Measurements from ENCODE around the gene OR5K2. TPM values are rescaled to one million over a fixed set of nuclear protein-coding genes. Genes with fewer than 3 reads are reported as not detected.
A peak's percentile ranks its signal among the peaks of the same experiment; 100 is the strongest.

Gene OR5K2
- total RNA-seq: not detected

- DNase-seq (ENCODE audit: low spot score in 2 of 2): no peak
- no peak for ATAC-seq
- peaks cover 0 to 4% of the 10 kb centered on the region in 2 donors for H3K36me3 Mint-ChIP-seq
- H3K9me3 Mint-ChIP-seq: no peaks in the 10 kb centered on the region
- H3K27ac Mint-ChIP-seq: no peak within 1 kb of the TSS
These were observed at the start of gene OR5K2 for GRCh38 chr3:98497381-98497780. TSS of gene OR5K2 (plus strand) at chr3:98497681. CDS start at chr3:98497681, 0 bp downstream.

DNA sequence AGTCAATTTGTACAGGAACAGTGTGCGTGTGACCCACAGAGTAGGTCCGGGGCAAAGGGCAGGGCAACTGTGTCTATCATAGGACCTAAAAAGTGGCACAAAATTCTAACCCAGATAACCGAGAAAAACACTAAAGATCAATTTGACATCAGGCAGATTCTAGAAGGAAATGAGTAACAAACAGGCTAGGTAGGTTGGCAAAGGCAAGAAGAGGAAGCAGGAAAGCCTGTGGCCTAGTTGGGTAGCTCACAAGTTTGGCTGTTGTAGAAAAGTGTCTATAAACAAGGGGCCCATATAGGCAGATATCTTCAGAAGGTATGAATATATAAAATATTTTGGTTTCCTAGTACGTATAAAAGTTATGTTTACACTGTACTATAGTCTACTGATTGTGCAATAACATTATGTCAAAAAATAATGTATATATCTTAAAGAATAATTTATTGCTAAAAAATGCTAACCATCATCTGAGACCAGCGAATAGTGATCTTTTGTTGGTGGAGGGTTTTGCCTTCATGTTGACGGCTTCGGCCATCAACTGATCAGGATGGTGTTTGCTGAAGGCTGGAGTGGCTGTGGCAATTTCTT lies 47.8 kb upstream of the OR5K2 start:
- Mint-ChIP-seq H3K36me3 (peaks cover 0 to 5% of the 10 kb centered on the region in 2 donors), H3K27ac (no peak overlapping the region), H3K9me3 (peaks cover 4 to 8% of the 10 kb centered on the region in 2 donors)
- ATAC-seq (no peak), DNase-seq (ENCODE audit: low spot score in 2 of 2) (no peak)

DNA sequence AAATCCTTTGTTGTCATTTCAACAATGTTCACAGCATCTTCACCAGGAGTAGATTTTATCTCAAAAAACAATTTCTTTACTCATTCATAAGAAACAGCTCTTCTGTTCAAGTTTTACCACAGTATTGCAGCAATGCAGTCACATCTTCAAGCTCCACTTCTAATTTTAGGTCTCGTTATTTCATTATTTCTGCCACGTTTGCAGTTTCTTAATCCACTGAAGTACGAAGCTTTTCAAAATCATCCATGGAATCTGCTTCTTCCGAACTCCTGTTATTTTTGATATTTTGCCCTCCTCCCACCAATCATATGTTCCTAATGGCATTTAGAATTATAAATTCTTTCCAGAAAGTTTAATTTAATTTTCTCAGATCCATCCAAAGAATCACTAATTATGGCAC lies 47.1 kb upstream of the OR5K2 start:
- ATAC-seq (no peak), DNase-seq (ENCODE audit: low spot score in 2 of 2) (no peak)
- H3K36me3 Mint-ChIP-seq: peaks cover 0 to 5% of the 10 kb centered on the region in 2 donors
- no peak overlapping the region for H3K27ac Mint-ChIP-seq
- H3K9me3 Mint-ChIP-seq: peaks cover 4 to 8% of the 10 kb centered on the region in 2 donors

DNA sequence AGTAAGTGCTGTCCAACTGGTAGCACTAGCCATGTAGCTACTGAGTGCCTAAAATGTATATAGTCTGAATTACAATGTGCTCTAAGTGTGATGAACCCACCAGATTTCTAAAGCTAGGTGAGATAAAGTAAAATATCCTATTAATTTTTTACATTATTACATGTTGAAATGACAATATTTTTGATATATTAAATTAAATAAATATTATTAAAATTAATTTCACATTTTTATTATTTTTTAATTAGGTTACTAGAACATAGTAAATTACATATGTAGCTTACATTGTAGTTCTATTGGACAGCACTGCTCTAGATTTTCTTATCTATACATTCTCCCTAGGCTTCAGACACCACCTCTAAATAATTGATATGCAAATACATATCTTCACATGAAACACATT lies 43.7 kb upstream of the OR5K2 start:
- no peak for ATAC-seq
- no peak for DNase-seq (ENCODE audit: low spot score in 2 of 2)
- Mint-ChIP-seq H3K27ac (no peak overlapping the region), H3K36me3 (no peaks in the 10 kb centered on the region), H3K9me3 (peaks cover 0 to 3% of the 10 kb centered on the region in 2 donors)

- Mint-ChIP-seq H3K36me3 (no peaks in the 10 kb centered on the region), H3K27ac (no peak overlapping the region), H3K9me3 (peaks cover 0 to 5% of the 10 kb centered on the region in 2 donors)
- DNase-seq (ENCODE audit: low spot score in 2 of 2) (no peak), ATAC-seq (no peak)
These were observed 42.6 kb upstream of the OR5K2 start for GRCh38 chr3:98454929-98455328.

GRCh38 chr3:98457543-98457942 lies 39.9 kb upstream of the OR5K2 start:
- no peak for DNase-seq (ENCODE audit: low spot score in 2 of 2)
- Mint-ChIP-seq H3K9me3 (peaks cover 5 to 6% of the 10 kb centered on the region in 2 donors), H3K27ac (no peak overlapping the region), H3K36me3 (no peaks in the 10 kb centered on the region)
- no peak for ATAC-seq

DNA sequence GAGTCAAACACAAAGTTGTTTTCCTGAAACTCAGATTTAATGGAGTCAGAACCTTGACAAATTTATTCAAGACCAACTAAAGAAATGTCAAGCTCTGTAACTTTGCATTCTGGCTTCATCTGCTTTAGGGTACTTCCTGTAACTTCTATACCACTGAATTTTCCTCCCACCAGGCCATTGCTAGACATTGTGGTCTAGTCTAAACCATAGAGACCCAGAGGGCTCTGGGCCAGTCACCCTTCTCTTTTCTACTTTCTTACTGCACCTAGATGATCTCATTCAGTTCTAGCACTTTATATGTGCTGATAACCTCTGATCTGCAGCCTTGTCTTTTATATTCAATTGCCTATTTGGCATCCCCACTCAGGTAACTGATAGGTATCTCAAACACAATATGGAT lies 37.3 kb upstream of the OR5K2 start:
- Mint-ChIP-seq H3K9me3 (peaks cover 5 to 6% of the 10 kb centered on the region in 2 donors), H3K27ac (no peak overlapping the region), H3K36me3 (no peaks in the 10 kb centered on the region)
- DNase-seq (ENCODE audit: low spot score in 2 of 2): no peak
- ATAC-seq: no peak

DNA sequence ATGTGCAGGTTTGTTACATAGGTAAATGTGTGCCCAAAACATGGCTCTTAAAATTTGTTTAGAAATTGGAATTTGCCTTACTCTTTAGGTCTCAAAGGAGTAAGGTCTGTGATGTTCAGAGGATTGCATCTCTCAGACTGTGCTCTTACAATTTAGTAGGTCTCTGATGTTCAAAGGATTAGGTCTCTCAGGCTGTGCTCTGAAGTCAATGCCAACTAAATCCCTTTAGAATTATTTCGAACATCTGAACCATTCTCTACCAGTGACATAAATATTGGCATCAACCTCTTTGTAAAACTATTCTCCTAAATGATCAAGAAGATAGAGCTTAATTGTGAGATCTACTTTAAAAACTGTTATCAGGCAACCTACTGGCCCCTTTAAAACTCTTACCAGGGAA lies 34.6 kb upstream of the OR5K2 start, which contains the start of gene OR5K1:
OR5K1 (plus strand) TSS at position 301 of the 400 bp plus-strand sequence. CDS start 6,376 bp downstream, outside the sequence.
- Mint-ChIP-seq H3K36me3 (no peaks in the 10 kb centered on the region), H3K27ac (no peak within 1 kb of the TSS), H3K9me3 (peaks cover 5 to 7% of the 10 kb centered on the region in 2 donors)
- no peak for DNase-seq (ENCODE audit: low spot score in 2 of 2)
- no peak for ATAC-seq

- H3K27ac Mint-ChIP-seq: peak overlapping the region in 1 of 2 donors; percentile 17
- no peak for ATAC-seq
- H3K36me3 Mint-ChIP-seq: peaks cover 29 to 38% of the 10 kb centered on the region in 2 donors
- H3K9me3 Mint-ChIP-seq: peaks cover 22 to 38% of the 10 kb centered on the region in 2 donors
- DNase-seq (ENCODE audit: low spot score in 2 of 2): no peak
These were observed 14.6 kb upstream of the OR5K2 start for GRCh38 chr3:98482717-98483482.

DNA sequence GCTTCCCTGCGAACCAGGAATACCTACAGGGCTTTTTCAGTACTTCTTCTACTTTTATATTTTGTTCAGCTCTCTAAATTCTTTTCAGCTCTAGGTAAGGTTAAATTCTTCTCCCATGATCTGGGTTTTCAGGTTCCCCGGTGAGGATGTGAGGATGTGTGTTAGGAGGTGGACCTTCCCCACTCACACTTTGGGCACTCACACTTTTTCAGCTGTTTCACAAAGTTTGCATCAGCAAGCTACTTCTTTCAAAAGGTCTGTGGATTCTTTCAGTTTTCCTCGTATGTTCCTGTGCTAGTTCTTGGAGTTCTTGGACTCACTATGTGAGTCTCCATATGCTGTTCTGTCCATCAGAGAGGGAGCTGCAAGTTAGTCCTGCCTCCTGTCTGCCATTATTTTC lies 13.9 kb upstream of the OR5K2 start:
- ATAC-seq (no peak), DNase-seq (ENCODE audit: low spot score in 2 of 2) (no peak)
- Mint-ChIP-seq H3K36me3 (peaks cover 29 to 43% of the 10 kb centered on the region in 2 donors), H3K9me3 (peaks cover 29 to 43% of the 10 kb centered on the region in 2 donors), H3K27ac (no peak overlapping the region)

GRCh38 chr3:98500019-98500418 lies 2.5 kb downstream of the OR5K2 start:
- H3K36me3 Mint-ChIP-seq: peaks cover 0 to 12% of the 10 kb centered on the region in 2 donors
- no peak overlapping the region for H3K27ac Mint-ChIP-seq
- no peak for DNase-seq (ENCODE audit: low spot score in 2 of 2)
- no peaks in the 10 kb centered on the region for H3K9me3 Mint-ChIP-seq
- ATAC-seq: no peak

GRCh38 chr3:98501270-98501669 lies 3.8 kb downstream of the OR5K2 start:
- Mint-ChIP-seq H3K36me3 (peaks cover 5 to 17% of the 10 kb centered on the region in 2 donors), H3K27ac (no peak overlapping the region), H3K9me3 (no peaks in the 10 kb centered on the region)
- ATAC-seq: no peak
- no peak for DNase-seq (ENCODE audit: low spot score in 2 of 2)

DNA sequence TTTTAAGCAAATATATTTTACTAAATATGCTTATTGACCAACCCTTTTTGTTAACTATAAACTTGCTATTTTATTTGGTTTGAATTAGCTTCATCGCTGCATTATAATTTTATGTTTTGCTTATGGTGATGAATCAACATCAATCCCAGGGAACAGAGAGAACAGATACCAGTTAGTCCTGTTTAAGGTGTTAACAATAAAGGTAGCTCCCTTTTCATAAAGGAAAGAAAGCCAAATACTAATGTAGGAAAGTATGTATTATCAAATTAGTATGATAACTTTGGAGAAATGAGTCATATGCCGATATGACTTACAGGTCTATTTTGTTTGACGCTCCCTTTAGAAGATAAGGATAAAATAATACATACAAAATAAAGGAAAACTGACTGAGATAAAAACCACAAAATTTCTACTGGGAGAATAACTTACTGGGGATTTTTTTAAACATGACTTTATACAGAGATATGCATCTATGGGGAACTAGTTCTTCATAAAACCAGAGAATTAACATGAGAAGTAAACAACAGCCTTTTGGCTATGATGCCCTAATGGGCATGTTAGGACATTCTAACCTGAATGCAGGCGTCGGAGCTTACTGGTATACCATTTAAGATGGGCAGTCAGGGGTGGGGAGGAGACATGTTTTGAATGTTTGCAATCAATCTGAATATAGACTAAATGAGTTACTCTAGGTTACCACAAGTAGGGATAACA lies 4.5 kb downstream of the OR5K2 start:
- no peak for DNase-seq (ENCODE audit: low spot score in 2 of 2)
- Mint-ChIP-seq H3K27ac (no peak overlapping the region), H3K9me3 (peaks cover 0 to 3% of the 10 kb centered on the region in 2 donors), H3K36me3 (peaks cover 12 to 23% of the 10 kb centered on the region in 2 donors)
- no peak for ATAC-seq

- peaks cover 7 to 10% of the 10 kb centered on the region in 2 donors for H3K9me3 Mint-ChIP-seq
- H3K27ac Mint-ChIP-seq: no peak overlapping the region
- DNase-seq (ENCODE audit: low spot score in 2 of 2) (no peak), ATAC-seq (no peak)
- peaks cover 31 to 34% of the 10 kb centered on the region in 2 donors for H3K36me3 Mint-ChIP-seq
These were observed 7.1 kb downstream of the OR5K2 start for GRCh38 chr3:98504539-98504938.

- peaks cover 7 to 10% of the 10 kb centered on the region in 2 donors for H3K9me3 Mint-ChIP-seq
- DNase-seq (ENCODE audit: low spot score in 2 of 2) (no peak), ATAC-seq (no peak)
- peak overlapping the region in 1 of 2 donors; percentile 3 for H3K27ac Mint-ChIP-seq
- peaks cover 40 to 42% of the 10 kb centered on the region in 2 donors for H3K36me3 Mint-ChIP-seq
These were observed 11.1 kb downstream of the OR5K2 start for GRCh38 chr3:98508582-98508981.

- H3K27ac Mint-ChIP-seq: peak overlapping the region in 1 of 2 donors; percentile 54
- DNase-seq (ENCODE audit: low spot score in 2 of 2) (no peak), ATAC-seq (no peak)
- H3K9me3 Mint-ChIP-seq: peaks cover 6 to 7% of the 10 kb centered on the region in 2 donors
- peaks cover 36 to 45% of the 10 kb centered on the region in 2 donors for H3K36me3 Mint-ChIP-seq
These were observed 15.1 kb downstream of the OR5K2 start for GRCh38 chr3:98512576-98512975.

- ATAC-seq: peak; percentile 17 to 81
- H3K9me3 Mint-ChIP-seq: peaks cover 5 to 6% of the 10 kb centered on the region in 2 donors
- peak overlapping the region in 1 of 2 donors; percentile 54 for H3K27ac Mint-ChIP-seq
- DNase-seq (ENCODE audit: low spot score in 2 of 2): no peak
- H3K36me3 Mint-ChIP-seq: peaks cover 34 to 44% of the 10 kb centered on the region in 2 donors
These were observed 15.6 kb downstream of the OR5K2 start for GRCh38 chr3:98513091-98513511.
